ENCODE data around the gene IGFL4. TPM values are rescaled to one million over a fixed set of nuclear protein-coding genes. Genes with fewer than 3 reads are reported as not detected.
A peak's percentile ranks its signal among the peaks of the same experiment; 100 is the strongest.

Gene IGFL4
- polyA plus RNA-seq, 10 donors: 1.3 to 10.2 (median 4.6) TPM

DNA sequence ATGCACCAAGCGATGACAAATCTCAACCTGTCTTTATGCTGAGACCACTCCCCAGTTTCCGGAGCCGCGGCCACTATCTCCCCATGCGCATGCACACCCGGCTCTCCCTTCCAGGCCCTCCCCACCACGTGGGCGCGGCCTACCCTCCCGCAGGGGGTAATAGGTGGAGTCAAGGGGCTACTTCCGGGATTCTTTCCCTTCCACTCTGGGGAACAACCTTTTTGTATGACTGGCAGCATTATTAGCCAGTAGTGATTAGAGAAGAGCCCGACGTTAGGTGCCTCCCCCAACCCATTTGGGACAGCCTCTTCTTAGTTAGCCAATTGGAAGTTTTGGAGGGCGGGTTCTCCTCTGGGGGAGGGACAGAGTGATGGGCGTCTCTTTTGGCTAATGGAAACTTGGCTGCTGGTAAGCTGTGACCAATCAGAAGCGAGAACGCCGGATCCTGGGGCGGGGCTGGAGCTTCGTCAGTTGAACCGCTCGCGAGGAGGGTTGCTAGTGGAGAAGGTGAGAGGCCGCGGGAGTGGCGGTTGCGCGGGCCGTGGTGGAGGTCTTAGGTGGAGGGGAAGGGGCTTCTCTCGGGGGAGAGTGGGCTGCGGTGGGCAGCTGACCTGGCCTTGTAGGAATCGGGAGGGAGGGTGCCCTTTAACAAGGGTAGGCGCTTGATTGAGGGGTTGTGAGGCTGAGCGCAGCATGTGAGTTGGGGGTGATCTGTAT, 45.6 kb downstream of the IGFL4 start, which contains the start of gene CCDC61:
TSS of gene CCDC61 (plus strand) at position 470 of the 717 bp plus-strand sequence. CDS start 7,552 bp downstream, outside the sequence.
- peak; percentile 99 to 100 (median 99) for DNase-seq

DNA sequence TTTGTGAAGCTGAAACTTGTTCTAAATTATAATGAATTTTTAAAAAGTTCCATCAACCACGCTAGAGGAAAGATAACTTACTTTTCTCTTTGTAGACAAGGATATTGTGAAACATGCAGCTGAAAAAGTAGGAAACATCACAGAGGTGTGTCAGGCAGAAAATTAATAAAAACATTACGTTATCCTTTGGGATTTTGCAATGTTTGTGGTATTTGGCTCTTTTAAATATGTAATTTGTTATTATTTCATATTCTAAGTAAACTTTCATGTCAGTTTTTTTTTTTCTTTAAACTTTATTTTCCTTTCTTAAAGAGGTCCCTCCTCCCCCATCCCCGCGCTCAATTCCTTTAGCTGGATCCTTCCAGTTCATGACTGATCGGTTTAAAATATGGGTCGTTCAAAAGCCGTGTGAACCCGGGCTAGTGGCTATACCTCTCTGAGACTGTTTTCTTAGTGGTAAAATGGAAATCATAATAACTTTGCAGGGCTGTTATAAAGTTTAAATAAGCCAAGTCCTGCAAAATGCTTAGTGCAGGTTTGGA, 46.3 kb downstream of the IGFL4 start:
- DNase-seq: no peak

DNA sequence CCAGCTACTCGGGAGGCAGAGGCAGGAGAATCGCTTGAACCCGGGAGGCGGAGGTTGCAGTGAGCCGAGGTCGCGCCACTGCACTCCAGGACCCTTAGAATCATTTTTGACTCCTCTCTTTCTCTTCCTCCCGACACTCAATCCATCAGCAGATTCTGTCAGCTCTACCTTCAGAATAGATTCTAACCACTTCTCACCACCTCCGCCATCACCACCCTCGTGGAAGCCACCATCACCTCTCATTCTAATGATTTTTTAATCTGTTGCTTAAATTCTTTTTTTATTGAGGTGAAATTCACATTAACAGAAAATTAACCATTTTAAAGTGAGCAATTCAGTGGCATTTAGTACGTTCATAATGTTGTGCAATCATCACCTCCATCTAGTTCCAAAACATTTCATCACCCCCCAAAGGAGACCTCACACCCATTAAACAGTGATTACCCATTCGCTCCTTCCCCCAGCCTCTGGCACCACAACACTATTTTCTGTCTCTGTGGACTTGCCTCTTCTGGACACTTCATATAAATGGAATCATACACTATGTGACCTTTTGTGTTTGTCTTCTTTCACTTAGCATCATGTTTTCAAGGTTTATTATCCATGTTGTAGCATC, 50.6 kb downstream of the IGFL4 start:
- DNase-seq: no peak

Other genes starting within 250 kb of the IGFL4 start
- 10 to 100 TPM; 31.8 to 47.7 (median 38.3) TPM for gene DMWD, start 248.2 kb downstream of the IGFL4 start, polyA plus RNA-seq (ENCODE audit: insufficient read length in 10 of 10)
- not detected for gene RSPH6A, start 225.7 kb downstream of the IGFL4 start, polyA plus RNA-seq (ENCODE audit: insufficient read length in 10 of 10)
- 10 to 100 TPM; 34.2 to 42.1 (median 35.2) TPM for gene SYMPK, start 177.9 kb downstream of the IGFL4 start, polyA plus RNA-seq (ENCODE audit: insufficient read length in 10 of 10)
- not detected for gene FOXA3, start 176.7 kb downstream of the IGFL4 start, polyA plus RNA-seq (ENCODE audit: insufficient read length in 10 of 10)
- 10 to 100 TPM; 10.2 to 19.7 (median 13.3) TPM for gene IRF2BP1, start 154.9 kb downstream of the IGFL4 start, polyA plus RNA-seq (ENCODE audit: insufficient read length in 10 of 10)
- gene MYPOP, start 138.4 kb downstream of the IGFL4 start, polyA plus RNA-seq (ENCODE audit: insufficient read length in 10 of 10): 1 to 10 TPM; 2.8 to 4.4 (median 3.7) TPM
- gene NANOS2, start 126.2 kb downstream of the IGFL4 start, polyA plus RNA-seq (ENCODE audit: insufficient read length in 10 of 10): not detected
- gene NOVA2, start 67.1 kb downstream of the IGFL4 start, polyA plus RNA-seq (ENCODE audit: insufficient read length in 10 of 10): 1 to 10 TPM; 2.8 to 5.5 (median 4.0) TPM
- 1 to 10 TPM; 3.4 to 8.2 (median 6.2) TPM for gene CCDC61, start 45.5 kb downstream of the IGFL4 start, polyA plus RNA-seq (ENCODE audit: insufficient read length in 10 of 10)
- gene PGLYRP1, start 17.9 kb downstream of the IGFL4 start, polyA plus RNA-seq (ENCODE audit: insufficient read length in 10 of 10): 1 to 10 TPM in 2 of 10 donors, under 1 TPM in 5, not detected in 3; 0.22 to 1.5 (median 0.63) TPM
- not detected for gene IGFL3, start 83.7 kb upstream of the IGFL4 start, polyA plus RNA-seq (ENCODE audit: insufficient read length in 10 of 10)
- gene IGFL2, start 107.2 kb upstream of the IGFL4 start, polyA plus RNA-seq (ENCODE audit: insufficient read length in 10 of 10): 1 to 10 TPM in 2 of 10 donors, not detected in 8; 3.0 to 5.7 TPM
- gene IGFL1, start 188.7 kb upstream of the IGFL4 start, polyA plus RNA-seq (ENCODE audit: insufficient read length in 10 of 10): 1 to 10 TPM in 2 of 10 donors, not detected in 8; 5.4 to 7.1 TPM

Data from muscle of back (tissue), 11 donors.